OCI-LY7 (cell line): ENCODE measurements around the gene PEX11G.

Source experiments
- CTCF ChIP-seq: fragments of 200-600 bp; sonication (generic); conservative IDR thresholded peaks from 2 replicates; pipeline ENCODE4 v1.5.1; 2014; ENCODE audit warnings: mild to moderate bottlenecking, antibody characterized with exemption, low read length, moderate library complexity, mixed read lengths
- EZH2phosphoT487 ChIP-seq: fragments of 200-600 bp; sonication (generic); IDR thresholded peaks from 2 replicates; pipeline ENCODE4 v1.6.1; 2018; ENCODE audit warnings: low read depth, borderline replicate concordance, mild to moderate bottlenecking, mixed run types, antibody characterized with exemption, low read length, moderate library complexity, mixed read lengths

- TF ChIP-seq CTCF (no peak), EZH2phosphoT487 (no peak)
Measured at GRCh38 chr19:7529246-7529600, 40.4 kb upstream of the PEX11G start.
